ENCODE results near the gene EXOC3L4.

GRCh38 chr14:103064436-103064835 lies 30.1 kb upstream of the EXOC3L4 start:
- TF ChIP-seq CTCF (IDR thresholded peaks at IDR 0.05): no peak
- TF ChIP-seq POLR2A (IDR thresholded peaks at IDR 0.05): no peak

Data from body of pancreas (tissue), 4 donors.